HEK293 (cell line): ENCODE measurements around the gene IL10RA.

Source experiments
- CTCF ChIA-PET: fragments of 350-600 bp; formaldehyde crosslinking; extraction: SDS; loops from one replicate; lab custom pipeline; 2021; ENCODE audit warnings: antibody characterized with exemption; lab: Yijun Ruan, JAX
- POLR2A ChIA-PET: fragments of 300-600 bp; formaldehyde crosslinking; extraction: SDS; loops from one replicate; lab custom pipeline; 2020; ENCODE audit warnings: antibody characterized with exemption, inconsistent platforms; lab: Yijun Ruan, JAX
- H3K27ac ChIP-seq: fragments of 200-500 bp; sonication (Bioruptor generic); 2 replicates; pipeline ENCODE4 v1.5.1; 2014; ENCODE audit warnings: low read depth, low read length, control low read depth, inconsistent platforms; ENCODE audit errors: extremely low read depth
- H3K36me3 ChIP-seq, 2 experiments: fragments of 200-500 bp in 1 of 2; sonication (Bioruptor generic) in 1 of 2; 1 replicate in 1 of 2; 2 replicates in 1 of 2; pipeline ENCODE4 v1.5.1; 2014 to 2017; ENCODE audit warnings: inconsistent platforms in 2 of 2, low read length in 2 of 2; ENCODE audit not compliant: control insufficient read depth in 2 of 2, insufficient read depth in 1 of 2
- H3K4me1 ChIP-seq: fragments of 200-500 bp; sonication (Bioruptor generic); 2 replicates; pipeline ENCODE4 v1.5.1; 2014; ENCODE audit warnings: mild to moderate bottlenecking, low read length, inconsistent platforms; ENCODE audit not compliant: control insufficient read depth, insufficient read depth
- H3K4me3 ChIP-seq: 2 replicates; pipeline ENCODE4 v1.5.1; 2011; ENCODE audit warnings: low read depth, mild to moderate bottlenecking, control low read depth, low read length, moderate library complexity
- H3K9me3 ChIP-seq: fragments of 200-500 bp; sonication (Bioruptor generic); 2 replicates; pipeline ENCODE4 v1.5.1; 2014; ENCODE audit warnings: low read depth, low read length, inconsistent platforms; ENCODE audit not compliant: control insufficient read depth, insufficient read depth
- GLIS1 ChIP-seq: fragments of 450-650 bp; formaldehyde crosslinking; IDR thresholded peaks from 2 replicates; pipeline ENCODE4 v1.5.1; 2016; ENCODE audit warnings: missing biosample characterization, missing genetic modification characterization
- MEIS1 ChIP-seq: sonication (generic); formaldehyde crosslinking; IDR thresholded peaks from 2 replicates; pipeline ENCODE4 v1.8.1; 2022; ENCODE audit warnings: missing genetic modification reagents, mild to moderate bottlenecking, borderline replicate concordance
- OSR2 ChIP-seq: fragments of 450-650 bp; formaldehyde crosslinking; IDR thresholded peaks from 2 replicates; pipeline ENCODE4 v1.5.1; 2016; ENCODE audit warnings: missing biosample characterization, missing genetic modification characterization
- PBX3 ChIP-seq: sonication (generic); formaldehyde crosslinking; IDR thresholded peaks from 2 replicates; pipeline ENCODE4 v1.8.1; 2022; ENCODE audit warnings: mild to moderate bottlenecking, moderate library complexity, missing genetic modification reagents
- PRDM1 ChIP-seq: fragments of 450-650 bp; formaldehyde crosslinking; IDR thresholded peaks from 2 replicates; pipeline ENCODE4; 2016; ENCODE audit warnings: missing biosample characterization, missing genetic modification characterization
- SP3 ChIP-seq: fragments of 450-650 bp; formaldehyde crosslinking; IDR thresholded peaks from 2 replicates; pipeline ENCODE4 v1.5.1; 2016; ENCODE audit warnings: missing biosample characterization, missing genetic modification characterization
- ZBTB10 ChIP-seq: fragments of 450-650 bp; formaldehyde crosslinking; IDR thresholded peaks from 2 replicates; pipeline ENCODE4 v1.5.1; 2016; ENCODE audit warnings: missing biosample characterization, missing genetic modification characterization
- ZBTB20 ChIP-seq: fragments of 450-650 bp; formaldehyde crosslinking; IDR thresholded peaks from 2 replicates; pipeline ENCODE4 v1.5.1; 2016; ENCODE audit warnings: missing biosample characterization, missing genetic modification characterization
- ZBTB48 ChIP-seq: fragments of 450-650 bp; formaldehyde crosslinking; IDR thresholded peaks from 2 replicates; pipeline ENCODE4 v1.5.1; 2016; ENCODE audit warnings: missing biosample characterization, missing genetic modification characterization
- ZBTB7A ChIP-seq: fragments of 450-650 bp; formaldehyde crosslinking; IDR thresholded peaks from 2 replicates; pipeline ENCODE4 v1.5.1; 2016; ENCODE audit warnings: low read depth, missing biosample characterization, missing genetic modification characterization
- ZEB2 ChIP-seq: fragments of 450-650 bp; formaldehyde crosslinking; IDR thresholded peaks from 2 replicates; pipeline ENCODE4 v1.5.1; 2016; ENCODE audit warnings: missing biosample characterization, missing genetic modification characterization
- ZNF174 ChIP-seq: fragments of 450-650 bp; formaldehyde crosslinking; IDR thresholded peaks from 2 replicates; pipeline ENCODE4 v1.5.0; 2017; ENCODE audit warnings: missing biosample characterization, mild to moderate bottlenecking, missing genetic modification characterization
- ZNF2 ChIP-seq: fragments of 450-650 bp; formaldehyde crosslinking; IDR thresholded peaks from 2 replicates; pipeline ENCODE4 v1.5.1; 2016; ENCODE audit warnings: missing biosample characterization, missing genetic modification characterization
- ZNF248 ChIP-seq: fragments of 450-650 bp; formaldehyde crosslinking; IDR thresholded peaks from 2 replicates; pipeline ENCODE4 v1.5.1; 2017; ENCODE audit warnings: missing biosample characterization, missing genetic modification characterization
- ZNF354C ChIP-seq: fragments of 450-650 bp; formaldehyde crosslinking; IDR thresholded peaks from 2 replicates; pipeline ENCODE4 v1.5.1; 2016; ENCODE audit warnings: missing biosample characterization, missing genetic modification characterization, low read depth, borderline replicate concordance
- ZNF366 ChIP-seq: fragments of 450-650 bp; formaldehyde crosslinking; conservative IDR thresholded peaks from 2 replicates; pipeline ENCODE4 v1.5.1; 2016; ENCODE audit warnings: missing biosample characterization, missing genetic modification characterization
- ZNF398 ChIP-seq: fragments of 450-650 bp; formaldehyde crosslinking; IDR thresholded peaks from 2 replicates; pipeline ENCODE4 v1.5.1; 2017; ENCODE audit warnings: missing biosample characterization, missing genetic modification characterization
- ZNF501 ChIP-seq: fragments of 450-650 bp; formaldehyde crosslinking; IDR thresholded peaks from 2 replicates; pipeline ENCODE4 v1.5.1; 2016; ENCODE audit warnings: missing biosample characterization, missing genetic modification characterization
- ZNF510 ChIP-seq: fragments of 450-650 bp; formaldehyde crosslinking; IDR thresholded peaks from 2 replicates; pipeline ENCODE4 v1.5.1; 2018; ENCODE audit warnings: mild to moderate bottlenecking, missing genetic modification characterization, missing biosample characterization; ENCODE audit not compliant: insufficient replicate concordance
- ZNF514 ChIP-seq: fragments of 450-650 bp; formaldehyde crosslinking; IDR thresholded peaks from 2 replicates; pipeline ENCODE4 v1.5.1; 2016; ENCODE audit warnings: missing biosample characterization, missing genetic modification characterization
- ZNF645 ChIP-seq: fragments of 450-650 bp; formaldehyde crosslinking; IDR thresholded peaks from 2 replicates; pipeline ENCODE4; 2016; ENCODE audit warnings: missing biosample characterization, missing genetic modification characterization
- ZNF654 ChIP-seq: fragments of 450-650 bp; formaldehyde crosslinking; IDR thresholded peaks from 2 replicates; pipeline ENCODE4 v1.5.1; 2016; ENCODE audit warnings: low read depth, missing biosample characterization, missing genetic modification characterization
- ZNF830 ChIP-seq: fragments of 450-650 bp; IDR thresholded peaks from 2 replicates; pipeline ENCODE4 v1.5.0; 2018; ENCODE audit warnings: missing biosample characterization, missing genetic modification characterization, low read depth, mild to moderate bottlenecking, moderate library complexity
- TF ChIP-seq, protein P1 (sequence below): fragments of 450-650 bp; formaldehyde crosslinking; IDR thresholded peaks from 2 replicates; pipeline ENCODE4 v1.5.1; 2016; ENCODE audit warnings: missing biosample characterization, missing genetic modification characterization
- TF ChIP-seq, protein P2 (sequence below): fragments of 450-650 bp; IDR thresholded peaks from 2 replicates; pipeline ENCODE4 v1.5.1; 2018; ENCODE audit warnings: missing biosample characterization, missing genetic modification characterization

Gene IL10RA

GRCh38 chr11:118015385-118015841 lies 29.2 kb downstream of the IL10RA start:
- no peak overlapping the region for H3K27ac ChIP-seq
- H3K9me3 ChIP-seq = no peaks in the 10 kb centered on the region
- ChIA-PET CTCF (no interaction called here), POLR2A (no interaction called here)
- H3K4me3 ChIP-seq = no peak overlapping the region
- H3K36me3 ChIP-seq = no peaks in the 10 kb centered on the region
- H3K4me1 ChIP-seq = no peaks in the 10 kb centered on the region
- TF ChIP-seq, protein P1, sequence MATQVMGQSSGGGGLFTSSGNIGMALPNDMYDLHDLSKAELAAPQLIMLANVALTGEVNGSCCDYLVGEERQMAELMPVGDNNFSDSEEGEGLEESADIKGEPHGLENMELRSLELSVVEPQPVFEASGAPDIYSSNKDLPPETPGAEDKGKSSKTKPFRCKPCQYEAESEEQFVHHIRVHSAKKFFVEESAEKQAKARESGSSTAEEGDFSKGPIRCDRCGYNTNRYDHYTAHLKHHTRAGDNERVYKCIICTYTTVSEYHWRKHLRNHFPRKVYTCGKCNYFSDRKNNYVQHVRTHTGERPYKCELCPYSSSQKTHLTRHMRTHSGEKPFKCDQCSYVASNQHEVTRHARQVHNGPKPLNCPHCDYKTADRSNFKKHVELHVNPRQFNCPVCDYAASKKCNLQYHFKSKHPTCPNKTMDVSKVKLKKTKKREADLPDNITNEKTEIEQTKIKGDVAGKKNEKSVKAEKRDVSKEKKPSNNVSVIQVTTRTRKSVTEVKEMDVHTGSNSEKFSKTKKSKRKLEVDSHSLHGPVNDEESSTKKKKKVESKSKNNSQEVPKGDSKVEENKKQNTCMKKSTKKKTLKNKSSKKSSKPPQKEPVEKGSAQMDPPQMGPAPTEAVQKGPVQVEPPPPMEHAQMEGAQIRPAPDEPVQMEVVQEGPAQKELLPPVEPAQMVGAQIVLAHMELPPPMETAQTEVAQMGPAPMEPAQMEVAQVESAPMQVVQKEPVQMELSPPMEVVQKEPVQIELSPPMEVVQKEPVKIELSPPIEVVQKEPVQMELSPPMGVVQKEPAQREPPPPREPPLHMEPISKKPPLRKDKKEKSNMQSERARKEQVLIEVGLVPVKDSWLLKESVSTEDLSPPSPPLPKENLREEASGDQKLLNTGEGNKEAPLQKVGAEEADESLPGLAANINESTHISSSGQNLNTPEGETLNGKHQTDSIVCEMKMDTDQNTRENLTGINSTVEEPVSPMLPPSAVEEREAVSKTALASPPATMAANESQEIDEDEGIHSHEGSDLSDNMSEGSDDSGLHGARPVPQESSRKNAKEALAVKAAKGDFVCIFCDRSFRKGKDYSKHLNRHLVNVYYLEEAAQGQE (tag by site-specific recombination) = no peak
- TF ChIP-seq ZNF510 (tag by site-specific recombination) (no peak), ZNF2 (no peak), ZNF645 (tag by site-specific recombination) (no peak), SP3 (tag by site-specific recombination) (no peak), ZNF654 (tag by site-specific recombination) (no peak), ZBTB48 (tag by site-specific recombination) (no peak), MEIS1 (no peak), PRDM1 (tag by site-specific recombination) (no peak)
- TF ChIP-seq, protein P2, sequence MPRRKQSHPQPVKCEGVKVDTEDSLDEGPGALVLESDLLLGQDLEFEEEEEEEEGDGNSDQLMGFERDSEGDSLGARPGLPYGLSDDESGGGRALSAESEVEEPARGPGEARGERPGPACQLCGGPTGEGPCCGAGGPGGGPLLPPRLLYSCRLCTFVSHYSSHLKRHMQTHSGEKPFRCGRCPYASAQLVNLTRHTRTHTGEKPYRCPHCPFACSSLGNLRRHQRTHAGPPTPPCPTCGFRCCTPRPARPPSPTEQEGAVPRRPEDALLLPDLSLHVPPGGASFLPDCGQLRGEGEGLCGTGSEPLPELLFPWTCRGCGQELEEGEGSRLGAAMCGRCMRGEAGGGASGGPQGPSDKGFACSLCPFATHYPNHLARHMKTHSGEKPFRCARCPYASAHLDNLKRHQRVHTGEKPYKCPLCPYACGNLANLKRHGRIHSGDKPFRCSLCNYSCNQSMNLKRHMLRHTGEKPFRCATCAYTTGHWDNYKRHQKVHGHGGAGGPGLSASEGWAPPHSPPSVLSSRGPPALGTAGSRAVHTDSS (tag by site-specific recombination) = no peak

GRCh38 chr11:118016104-118016503 lies 29.9 kb downstream of the IL10RA start:
- ChIA-PET CTCF (no interaction called here), POLR2A (no interaction called here)
- Histone ChIP-seq H3K9me3 (no peaks in the 10 kb centered on the region), H3K4me1 (no peaks in the 10 kb centered on the region), H3K36me3 (no peaks in the 10 kb centered on the region), H3K27ac (no peak overlapping the region), H3K4me3 (no peak overlapping the region)
- no peak for TF ChIP-seq ZBTB10 (tag by site-specific recombination)
- TF ChIP-seq ZBTB20 (tag by site-specific recombination) = no peak
- TF ChIP-seq ZEB2 (tag by site-specific recombination) = no peak
- no peak for TF ChIP-seq GLIS1 (tag by site-specific recombination)
- no peak for TF ChIP-seq ZNF501
- no peak for TF ChIP-seq ZNF398 (tag by site-specific recombination)
- no peak for TF ChIP-seq ZNF366 (tag by site-specific recombination)
- no peak for TF ChIP-seq ZBTB48 (tag by site-specific recombination)
- TF ChIP-seq ZBTB7A (tag by site-specific recombination) = no peak
- no peak for TF ChIP-seq ZNF830 (tag by site-specific recombination)
- no peak for TF ChIP-seq ZNF514 (tag by site-specific recombination)
- TF ChIP-seq PBX3 = no peak
- no peak for TF ChIP-seq ZNF174 (tag by site-specific recombination)
- TF ChIP-seq ZNF248 (tag by site-specific recombination) = no peak
- no peak for TF ChIP-seq OSR2 (tag by site-specific recombination)
- TF ChIP-seq ZNF354C (tag by site-specific recombination) = no peak
